ELF-1 (cell line): ENCODE measurements around the gene RNF113B.

Experiments used
- DNase-seq: peaks from one replicate; pipeline ENCODE4 v3.0.0-alpha.2; 2016; ENCODE audit warnings: low read depth, low spot score

The RNF113B gene

DNA sequence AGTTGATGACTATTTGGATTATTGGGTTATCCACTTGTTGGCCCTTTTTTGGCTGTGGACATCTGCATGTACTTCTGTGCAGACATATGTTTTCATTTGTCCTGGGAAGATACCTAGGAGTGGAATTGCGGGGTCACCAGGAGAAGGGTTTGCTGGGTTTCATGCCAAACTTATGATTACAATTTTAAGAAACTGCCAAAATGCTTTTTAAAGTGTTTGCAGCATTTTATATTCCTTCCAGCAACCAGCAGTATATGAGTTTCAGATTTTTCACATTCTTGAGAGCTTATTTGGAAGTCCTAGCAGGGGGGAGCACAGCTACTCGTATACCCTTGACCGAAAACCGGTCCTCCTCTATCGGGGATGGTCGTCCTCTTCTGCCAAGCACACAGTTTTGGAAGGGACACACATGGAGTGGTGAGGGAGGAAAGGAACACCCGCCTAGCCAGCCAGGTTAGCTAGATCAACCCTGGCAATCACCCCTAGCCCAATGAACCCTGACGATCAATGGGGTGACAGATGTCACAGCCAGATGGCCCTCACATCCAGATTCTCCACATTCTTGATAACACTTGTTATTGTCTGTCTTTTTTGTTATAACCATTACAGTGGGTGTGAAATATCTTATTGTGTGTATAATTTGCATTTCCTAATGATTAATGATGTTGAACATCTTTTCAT lies 26.7 kb upstream of the RNF113B start:
- DNase-seq: no peak

DNA sequence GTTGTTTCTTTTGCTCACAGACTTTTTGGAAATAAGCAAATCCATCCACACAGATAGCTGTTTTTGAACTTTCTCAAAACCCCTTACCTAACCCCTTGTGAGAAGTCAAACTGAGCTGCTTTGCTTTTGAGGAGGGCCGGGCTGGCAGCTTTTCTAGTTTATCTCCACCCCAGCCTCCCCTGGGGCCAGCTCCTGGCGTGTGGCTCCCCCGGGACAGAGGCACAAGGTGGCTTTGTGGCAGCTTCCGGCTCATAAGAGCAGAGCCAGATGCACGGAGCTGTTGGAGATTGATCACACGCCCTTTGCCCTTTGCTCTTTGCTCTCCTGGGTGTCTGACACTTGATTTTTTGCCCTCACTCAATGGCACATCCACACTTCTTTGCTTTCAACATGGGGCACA lies 24.9 kb upstream of the RNF113B start:
- DNase-seq: peak; percentile 88

- DNase-seq: peak; percentile 22
Observed at GRCh38 chr13:98201189-98201588, 24.1 kb upstream of the RNF113B start.

DNA sequence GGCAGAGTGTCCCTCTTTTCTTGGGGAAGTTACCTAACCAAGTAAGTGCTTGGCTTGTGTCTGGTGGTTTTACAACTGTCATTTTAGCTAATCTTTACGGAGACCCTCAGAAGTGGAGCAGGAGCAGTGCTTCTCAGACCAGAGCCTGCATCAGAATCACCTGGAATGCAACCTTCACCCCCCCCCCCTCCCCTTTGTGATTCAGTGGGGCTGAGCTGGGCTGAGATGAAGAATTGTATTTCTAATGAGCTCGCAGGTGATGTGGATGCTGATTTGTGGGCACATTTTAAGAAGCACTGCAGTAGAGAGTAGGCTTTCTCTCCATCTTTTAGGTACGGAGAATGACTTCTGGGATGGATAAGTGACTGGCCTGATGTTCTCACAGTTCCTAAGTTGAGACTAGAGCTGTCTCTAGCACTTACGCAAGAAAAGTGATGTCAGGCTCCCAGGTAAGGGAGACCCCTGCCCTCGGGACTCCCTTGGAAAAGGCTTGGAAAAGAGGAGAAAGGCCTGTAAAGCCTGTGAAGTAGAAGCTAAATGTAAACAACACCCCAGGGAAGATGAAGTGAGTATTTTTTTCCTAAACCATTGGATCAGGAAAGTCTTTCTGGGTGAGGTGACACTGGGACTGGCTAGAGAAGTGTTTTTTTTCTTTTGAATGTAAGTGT lies 23.3 kb upstream of the RNF113B start:
- peak; percentile 67 for DNase-seq

GRCh38 chr13:98199480-98199879 lies 22.4 kb upstream of the RNF113B start:
- DNase-seq: peak; percentile 27

DNA sequence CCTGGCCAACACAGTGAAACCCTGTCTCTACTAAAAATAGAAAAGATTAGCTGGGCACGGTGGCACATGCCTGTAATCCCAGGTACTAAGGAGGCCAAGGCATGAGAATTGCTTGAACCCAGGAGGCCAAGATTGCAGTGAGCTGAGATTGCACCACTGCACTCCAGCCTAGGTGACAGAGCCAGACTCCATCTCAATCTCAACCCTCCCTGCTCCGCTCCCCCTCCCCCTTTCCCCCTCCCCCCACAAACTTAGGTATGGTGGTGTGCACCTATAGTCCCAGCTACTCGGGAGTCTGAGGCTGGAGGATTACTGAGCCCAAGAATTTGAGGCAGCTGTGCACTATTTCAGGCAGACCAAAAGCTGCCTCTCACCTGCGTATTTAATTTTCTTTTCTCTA lies 21.6 kb upstream of the RNF113B start:
- no peak for DNase-seq

DNA sequence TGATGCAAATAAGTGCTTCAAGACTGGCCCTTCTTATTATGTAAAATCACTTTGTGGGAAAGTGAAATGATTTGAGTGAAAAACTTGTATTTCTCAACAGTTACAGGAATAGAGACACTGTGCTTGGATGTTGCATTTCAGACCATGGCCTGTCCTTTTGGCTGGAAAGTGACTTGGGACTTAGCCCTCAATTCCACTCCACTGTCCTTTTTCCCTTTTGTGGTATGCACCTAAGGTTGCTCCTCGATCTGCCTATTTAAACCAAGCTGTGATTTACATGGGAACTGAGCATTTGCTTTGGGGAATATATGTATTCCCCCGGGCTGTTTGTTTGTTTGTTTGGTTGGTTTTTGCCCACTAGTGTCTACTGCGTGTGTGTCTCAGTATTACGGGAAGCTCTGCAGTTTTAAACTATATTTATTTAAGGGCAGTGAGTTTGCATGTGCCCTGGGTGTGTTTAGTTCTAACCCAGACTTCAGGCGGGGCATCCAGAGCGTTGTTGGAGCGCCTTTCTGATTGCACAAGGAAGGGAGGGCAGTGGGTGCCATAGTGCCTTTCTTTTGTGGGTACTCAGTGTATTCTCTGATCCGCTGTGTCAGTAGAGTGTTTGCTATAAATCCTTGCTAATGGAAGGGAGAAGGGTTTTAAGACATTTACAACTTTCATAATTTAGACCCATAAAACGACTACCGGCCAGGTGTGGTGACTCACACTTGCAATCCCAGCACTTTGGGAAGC lies 18.2 kb upstream of the RNF113B start:
- DNase-seq: no peak

- DNase-seq: no peak
Observed at GRCh38 chr13:98192008-98192407, 14.9 kb upstream of the RNF113B start.

GRCh38 chr13:98190889-98191444 lies 13.9 kb upstream of the RNF113B start:
- DNase-seq: no peak

DNA sequence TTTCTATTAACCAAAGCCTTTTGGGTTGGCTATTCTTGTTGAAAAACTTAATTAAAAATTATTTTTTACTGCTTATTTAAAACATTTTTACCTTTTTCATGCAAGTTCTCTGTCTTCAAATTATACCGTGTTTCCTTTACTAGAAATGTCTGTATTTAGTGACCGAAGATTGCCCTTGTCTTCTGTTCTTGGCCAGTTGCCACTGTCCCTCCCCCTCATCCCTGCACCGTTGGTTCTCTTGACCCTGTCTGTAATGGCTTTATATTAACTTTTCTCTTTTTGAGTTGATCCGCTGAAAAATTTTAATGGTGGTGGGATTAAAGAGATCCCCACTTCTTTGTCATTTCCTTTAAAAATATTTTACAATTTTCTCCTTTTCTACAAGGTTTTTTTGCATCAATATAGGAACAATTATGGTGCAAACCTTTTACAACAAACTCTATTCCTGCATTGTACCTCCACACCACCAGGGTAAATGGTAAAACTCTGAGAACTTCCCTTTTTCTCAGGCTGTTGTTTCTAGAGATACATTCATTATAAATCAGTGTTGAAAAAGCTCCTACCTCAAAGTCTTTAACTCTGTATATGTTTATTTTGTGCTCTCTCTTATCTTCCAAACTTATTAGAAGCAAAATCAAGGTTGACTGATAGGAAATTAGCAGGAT lies 12.9 kb upstream of the RNF113B start:
- no peak for DNase-seq

DNA sequence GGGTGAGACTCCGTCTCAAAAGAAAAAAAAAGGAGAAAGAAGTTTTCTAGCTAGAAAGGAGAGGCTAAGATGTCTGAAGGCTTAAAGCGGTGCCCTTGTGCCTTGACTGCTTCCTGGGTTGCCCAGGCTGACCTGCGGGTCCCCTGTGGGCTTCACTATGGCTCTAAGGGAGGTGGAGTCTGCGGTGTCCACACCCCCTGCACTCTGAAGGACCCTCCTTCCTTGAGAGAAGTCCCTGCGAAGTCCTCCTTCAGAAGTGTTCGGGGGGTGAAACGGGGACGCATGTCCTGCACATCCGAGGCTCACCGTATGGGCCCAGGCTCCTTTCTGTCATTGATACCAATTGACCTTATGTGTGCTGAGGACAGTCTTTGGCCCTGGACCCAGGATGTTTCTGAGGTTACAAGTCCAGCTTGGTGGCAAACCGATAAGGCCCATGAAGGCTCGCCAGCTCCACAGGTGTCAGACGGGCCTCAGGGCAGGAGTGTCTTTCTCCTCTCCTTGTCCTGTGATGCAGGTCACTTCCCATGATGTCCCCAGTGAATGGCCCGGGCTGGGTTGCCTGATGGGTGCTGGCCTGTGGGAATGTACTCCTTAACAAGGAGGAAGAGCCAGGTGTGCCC lies 11.6 kb upstream of the RNF113B start:
- DNase-seq: no peak

DNA sequence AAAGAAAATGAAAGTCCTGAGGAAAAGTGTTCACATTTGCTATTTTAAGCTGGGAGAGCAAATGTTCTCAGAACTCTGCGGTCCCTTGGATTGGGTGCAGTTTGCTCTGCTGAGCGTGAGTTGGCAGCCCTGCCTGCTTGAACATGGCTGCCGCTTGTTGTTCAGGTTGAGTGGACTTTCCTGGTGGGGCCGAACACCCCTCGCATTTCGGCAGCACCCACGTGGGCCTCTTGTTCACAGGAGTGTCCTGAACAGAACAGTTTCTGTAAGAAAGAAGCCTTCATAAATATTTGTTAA lies 10.8 kb upstream of the RNF113B start:
- no peak for DNase-seq

- DNase-seq: no peak
Observed at GRCh38 chr13:98187155-98187964, 10.3 kb upstream of the RNF113B start.

DNA sequence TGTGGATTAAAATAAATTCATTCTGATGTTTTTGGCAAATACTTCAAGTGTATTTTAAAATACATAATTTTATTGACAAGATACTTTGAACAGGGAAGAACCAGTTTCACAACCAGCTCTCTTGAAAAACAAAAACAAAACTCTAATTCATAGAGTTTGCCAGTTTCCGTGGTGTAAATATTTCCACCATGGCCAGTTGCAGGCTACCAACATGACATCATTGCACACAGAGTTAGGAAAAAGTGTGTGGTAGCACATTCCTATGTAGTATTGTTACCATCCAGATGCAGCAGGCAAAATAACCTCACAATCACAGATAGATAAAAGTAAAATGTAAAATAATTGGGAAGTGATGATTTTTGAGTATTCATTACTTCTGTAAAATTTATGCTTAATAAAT lies 7.7 kb upstream of the RNF113B start:
- DNase-seq: no peak

DNA sequence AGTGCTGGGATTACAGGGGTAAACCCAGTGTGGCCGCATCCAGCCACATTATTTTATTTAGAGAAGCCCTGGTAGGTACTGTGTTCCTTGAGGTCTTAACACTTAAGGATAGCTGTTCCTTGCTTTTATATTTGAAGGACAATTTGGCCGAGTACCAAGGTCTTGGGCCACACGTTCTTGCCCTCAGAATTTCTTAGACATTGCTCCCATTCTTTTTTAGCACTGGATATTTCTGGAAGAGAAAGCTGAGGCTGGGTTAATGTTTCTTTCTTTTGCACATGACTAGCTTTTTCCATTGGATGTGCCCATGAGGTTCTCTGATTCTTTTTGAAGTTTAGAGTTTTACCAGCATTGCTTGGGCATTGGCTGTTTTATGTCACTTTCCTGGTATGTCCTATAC lies 5.5 kb upstream of the RNF113B start:
- no peak for DNase-seq

DNA sequence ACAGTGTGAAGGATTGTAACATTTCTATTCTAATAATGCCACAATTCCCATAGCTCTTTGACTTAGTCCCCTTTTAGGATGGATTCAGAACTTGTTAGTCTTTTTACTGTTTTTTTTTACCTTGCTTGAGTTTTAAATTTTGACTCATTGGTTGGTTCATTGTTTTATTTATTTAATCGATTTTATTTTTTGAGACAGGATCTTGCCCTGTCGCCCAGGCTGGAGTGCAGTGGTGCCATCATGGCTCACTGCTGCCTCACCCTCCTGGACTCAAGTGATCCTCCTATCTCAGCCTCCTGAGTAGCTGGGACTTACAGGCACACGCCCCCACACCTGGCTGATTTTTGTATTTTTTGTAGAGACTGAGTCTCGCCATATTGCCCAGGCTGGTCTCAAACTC lies 5.1 kb upstream of the RNF113B start:
- no peak for DNase-seq

DNA sequence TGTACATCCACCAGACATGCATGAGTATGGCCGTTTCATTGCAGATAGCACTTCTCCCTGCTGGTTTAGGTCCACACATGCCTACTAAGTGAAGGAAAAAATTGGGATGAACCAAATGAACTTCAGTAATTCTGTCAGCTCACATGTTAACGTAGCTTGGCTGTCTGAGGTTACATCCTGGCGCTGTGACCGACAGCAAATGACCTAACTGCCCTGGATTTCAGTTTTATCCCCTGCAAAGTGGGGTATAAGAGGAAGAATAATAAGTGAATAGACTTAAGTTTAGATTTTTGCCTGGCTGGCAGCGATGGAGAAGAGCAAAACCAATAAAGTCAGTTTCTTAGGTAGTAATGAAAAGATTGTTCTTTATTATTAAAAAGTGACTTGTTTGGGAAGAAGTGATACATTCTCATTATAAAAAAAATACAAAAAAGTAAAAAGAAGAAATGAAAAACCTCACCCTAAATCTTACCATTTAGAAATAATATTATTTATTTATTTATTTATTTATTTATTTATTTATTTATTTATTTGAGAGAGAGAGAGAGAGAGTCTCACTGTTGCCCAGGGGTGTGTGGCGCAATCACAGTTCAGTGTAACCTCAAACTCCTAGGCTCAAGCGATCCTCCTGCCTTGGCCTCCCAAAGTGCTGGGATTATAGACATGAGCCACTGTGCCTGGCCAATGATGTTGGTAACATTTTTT lies 4.2 kb upstream of the RNF113B start:
- no peak for DNase-seq

- no peak for DNase-seq
Observed at GRCh38 chr13:98180092-98180491, 3.0 kb upstream of the RNF113B start.

DNA sequence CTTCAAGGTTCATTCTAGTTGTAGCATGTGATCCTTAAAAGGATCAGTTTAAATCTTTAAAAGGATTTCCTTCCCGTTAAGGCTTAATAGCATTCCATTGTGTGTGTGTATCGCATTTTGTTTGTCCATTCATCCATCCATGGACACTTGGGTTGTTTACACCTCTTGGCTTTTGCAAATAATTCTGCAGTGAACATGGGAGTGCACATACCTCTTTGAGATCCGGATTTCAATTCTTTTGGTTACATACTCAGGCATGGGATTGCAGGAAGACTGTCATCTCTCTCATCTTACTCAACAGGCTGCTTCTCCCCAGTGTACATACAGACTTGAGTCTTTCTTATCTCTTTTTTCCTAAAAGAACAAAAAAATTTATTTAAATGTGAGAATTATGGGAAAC lies 1.2 kb downstream of the RNF113B start:
- DNase-seq: no peak

DNA sequence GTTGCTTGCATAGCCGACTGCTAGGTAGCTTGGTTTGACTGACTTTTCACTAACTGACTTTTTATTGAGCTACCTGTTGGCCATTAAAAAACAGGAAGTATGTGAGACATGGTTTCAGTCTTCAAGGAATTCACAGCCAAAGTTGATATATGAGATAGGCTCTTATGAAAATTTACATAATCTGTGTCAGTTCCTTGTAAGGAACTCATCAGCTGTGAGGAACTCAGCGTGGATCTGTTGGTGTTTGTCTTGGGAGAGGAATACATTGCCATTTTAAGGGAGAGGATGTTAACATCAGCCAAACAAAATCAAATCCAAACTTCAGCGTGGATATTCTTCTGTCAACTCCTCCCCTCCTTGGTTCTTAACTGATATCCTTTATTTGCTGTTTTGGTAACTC lies 2.0 kb downstream of the RNF113B start:
- DNase-seq: no peak
